GM19035 (cell line): ENCODE measurements around the gene TRPV2.
"Not testable (repeated sequence)": the region's sequence is repeated elsewhere in the genome, so short reads cannot be mapped to it uniquely, and the experiment has no call there.

Experiments
- ATAC-seq: cut with Tn5 transposase; IDR thresholded peaks from one replicate; pipeline ENCODE4 v1.9.1; 2021; ENCODE audit not compliant: unreplicated experiment

TRPV2 gene

GRCh38 chr17:16415031-16415924, at the start of gene TRPV2:
TSS of gene TRPV2 (plus strand) at chr17:16415571. CDS start at chr17:16417669, 2,098 bp downstream.
- peak; percentile 45 for ATAC-seq

- ATAC-seq = no peak
These were observed 43.6 kb upstream of the TRPV2 start for GRCh38 chr17:16371742-16372141.

GRCh38 chr17:16374146-16374938, 41.0 kb upstream of the TRPV2 start:
- no peak for ATAC-seq

- no peak for ATAC-seq
These were observed 37.4 kb upstream of the TRPV2 start for GRCh38 chr17:16377941-16378341.

- ATAC-seq = no peak
These were observed 36.6 kb upstream of the TRPV2 start for GRCh38 chr17:16378636-16379282.

GRCh38 chr17:16379654-16380053, 35.7 kb upstream of the TRPV2 start:
- no peak for ATAC-seq

GRCh38 chr17:16380640-16381495, 34.5 kb upstream of the TRPV2 start, which contains the start of gene UBB:
TSS of gene UBB (plus strand) at chr17:16381091. CDS start at chr17:16381908, 817 bp downstream.
- ATAC-seq = peak; percentile 90

GRCh38 chr17:16381496-16381820, 33.9 kb upstream of the TRPV2 start:
- peak; percentile 9 for ATAC-seq

- ATAC-seq = no peak
These were observed 32.2 kb upstream of the TRPV2 start for GRCh38 chr17:16383216-16383615.

- no peak for ATAC-seq
These were observed 31.5 kb upstream of the TRPV2 start for GRCh38 chr17:16383772-16384287.

GRCh38 chr17:16384557-16384956, 30.8 kb upstream of the TRPV2 start:
- ATAC-seq = no peak

GRCh38 chr17:16386126-16386507, 29.3 kb upstream of the TRPV2 start:
- ATAC-seq = not testable (repeated sequence)

GRCh38 chr17:16391451-16391850, 23.9 kb upstream of the TRPV2 start:
- ATAC-seq = no peak

- not testable (repeated sequence) for ATAC-seq
These were observed 22.9 kb upstream of the TRPV2 start for GRCh38 chr17:16392491-16392890.

GRCh38 chr17:16395887-16396286, 19.5 kb upstream of the TRPV2 start:
- ATAC-seq = not testable (repeated sequence)

- not testable (repeated sequence) for ATAC-seq
These were observed 18.7 kb upstream of the TRPV2 start for GRCh38 chr17:16396693-16397092.

- peak; percentile 70 for ATAC-seq
These were observed 16.8 kb upstream of the TRPV2 start for GRCh38 chr17:16398270-16399267.

GRCh38 chr17:16403847-16404246, 11.5 kb upstream of the TRPV2 start:
- ATAC-seq = not testable (repeated sequence)
